Kidney tubule cell (primary cell): ENCODE measurements around the gene FCAMR.
A peak's percentile ranks its signal among the peaks of the same experiment; 100 is the strongest.

Experiments used
- DNase-seq: peaks from one replicate; pipeline ENCODE4 v3.0.0-alpha.2; 2018; ENCODE audit warnings: low spot score

Gene FCAMR

GRCh38 chr1:206998816-206999215 is 28.6 kb upstream of the FCAMR start:
- no peak for DNase-seq

- DNase-seq, result peak; percentile 74
Measured at GRCh38 chr1:206992790-206993189, 22.5 kb upstream of the FCAMR start.

GRCh38 chr1:206987873-206988272 is 17.6 kb upstream of the FCAMR start:
- DNase-seq, result no peak

DNA sequence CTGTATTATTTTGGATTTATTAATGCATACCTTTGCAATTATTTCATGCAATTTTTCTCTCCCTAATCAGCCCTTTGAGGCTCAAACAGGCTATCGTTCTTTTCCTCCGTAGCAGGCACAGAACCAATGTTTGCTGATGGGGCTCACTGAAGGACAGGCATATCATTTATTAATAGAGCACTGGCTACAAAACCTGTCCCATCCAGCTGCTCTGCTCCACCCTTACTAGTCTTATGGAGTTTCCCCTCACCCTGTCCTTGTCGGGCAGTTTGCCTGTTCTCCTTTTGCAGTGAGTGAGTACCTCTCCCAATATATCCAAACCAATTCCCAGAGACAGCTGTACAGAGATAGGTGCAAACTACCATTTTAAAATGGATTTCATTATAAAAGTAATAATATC is 16.6 kb upstream of the FCAMR start:
- no peak for DNase-seq

- DNase-seq, result no peak
Measured at GRCh38 chr1:206986402-206986801, 16.1 kb upstream of the FCAMR start.

DNA sequence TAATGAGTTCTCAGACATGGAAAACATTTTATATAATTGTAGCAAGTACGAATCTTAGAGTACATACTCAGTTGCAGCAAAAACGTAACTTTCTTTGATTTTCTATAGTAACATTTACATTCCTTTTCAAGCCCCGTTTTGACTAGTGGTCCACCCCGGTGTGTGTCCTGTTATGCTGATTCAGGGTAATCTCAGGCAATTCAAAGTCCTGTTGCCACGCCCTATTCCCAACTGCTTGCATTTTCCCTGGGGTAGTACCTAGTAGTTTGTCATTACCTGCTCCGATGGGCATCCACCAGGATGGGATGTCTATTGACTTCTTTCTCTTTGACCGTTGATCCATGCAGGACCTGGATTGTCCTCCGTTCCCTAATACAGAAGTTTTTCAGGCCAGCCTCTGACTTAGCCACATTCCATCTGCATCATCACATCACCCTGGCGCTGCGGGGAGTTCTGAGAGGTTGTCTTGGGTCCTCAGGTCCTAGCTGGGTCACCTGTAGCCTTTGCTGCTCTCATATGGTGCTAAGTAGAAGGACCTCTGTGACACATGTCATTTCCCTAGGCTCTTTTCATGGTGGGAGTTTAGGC is 15.0 kb upstream of the FCAMR start:
- DNase-seq, result peak; percentile 47

- DNase-seq, result peak; percentile 63
Measured at GRCh38 chr1:206982216-206982615, 12.0 kb upstream of the FCAMR start.

GRCh38 chr1:206979379-206980043 is 9.3 kb upstream of the FCAMR start:
- peak; percentile 58 for DNase-seq

GRCh38 chr1:206978259-206978658 is 8.0 kb upstream of the FCAMR start:
- no peak for DNase-seq

DNA sequence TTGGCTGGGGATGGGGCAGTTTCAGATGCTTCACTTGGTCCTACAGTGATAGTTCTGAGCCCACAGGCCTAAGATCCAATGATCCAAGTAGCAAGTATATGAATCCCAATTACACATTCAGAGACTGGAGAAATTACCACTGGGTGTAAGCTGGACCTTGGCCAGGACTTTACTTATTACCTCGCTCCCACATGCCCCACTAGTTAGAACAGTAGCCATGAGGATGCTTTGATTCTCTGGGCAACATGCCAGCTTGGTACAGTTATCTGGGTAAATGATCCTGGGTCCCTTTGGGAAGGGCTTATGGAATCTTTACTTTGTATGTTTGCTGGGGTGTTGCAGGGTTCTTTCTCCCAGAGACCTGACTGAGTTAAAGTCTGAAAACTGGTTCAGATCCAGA is 5.0 kb upstream of the FCAMR start:
- DNase-seq, result peak; percentile 67

- no peak for DNase-seq
Measured at GRCh38 chr1:206974140-206974539, 3.9 kb upstream of the FCAMR start.

GRCh38 chr1:206972728-206973127 is 2.5 kb upstream of the FCAMR start:
- no peak for DNase-seq

- no peak for DNase-seq
Measured at GRCh38 chr1:206971029-206971655, 882 bp upstream of the FCAMR start.

DNA sequence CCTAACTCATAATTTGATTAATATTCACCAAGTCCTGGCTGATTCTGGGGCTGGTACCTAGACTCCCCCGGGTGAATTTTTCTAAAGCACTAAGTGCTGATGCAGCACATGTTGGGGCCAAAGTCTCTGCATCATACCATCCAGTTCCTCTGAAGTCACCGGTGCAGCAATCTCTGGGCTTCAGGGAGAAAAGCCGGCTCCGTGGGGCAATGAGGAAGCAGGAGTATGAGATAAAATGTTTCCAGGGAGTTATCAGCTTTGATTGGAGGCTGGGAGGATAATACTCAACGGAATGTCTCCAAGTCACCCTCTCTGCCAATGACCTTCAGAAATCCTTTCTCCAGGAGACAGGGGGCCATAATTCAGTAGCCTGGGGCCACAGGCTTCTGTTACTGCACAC is 1.2 kb downstream of the FCAMR start:
- DNase-seq, result peak; percentile 39

- DNase-seq, result peak; percentile 69
Measured at GRCh38 chr1:206967096-206967849, 3.0 kb downstream of the FCAMR start.

DNA sequence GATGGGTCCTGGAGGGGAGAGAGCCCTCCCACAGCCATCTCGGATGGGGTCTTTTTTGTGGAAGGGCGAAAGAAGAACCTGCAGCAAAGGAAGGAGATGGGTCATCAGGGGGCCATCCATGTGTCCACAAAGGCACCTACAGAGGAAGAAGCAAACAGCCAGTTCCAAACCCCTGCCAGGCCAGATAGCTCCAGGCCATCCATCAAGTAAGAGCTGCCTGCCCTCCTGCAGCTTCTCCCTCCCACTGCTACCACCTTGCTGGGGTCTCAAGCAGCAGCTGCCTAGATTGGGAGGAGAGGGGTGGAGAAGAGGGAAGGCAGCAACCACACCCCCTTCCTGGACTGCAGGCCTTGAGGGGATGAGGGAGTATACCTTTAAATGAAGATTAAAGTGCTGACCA is 4.5 kb downstream of the FCAMR start:
- DNase-seq, result no peak

- no peak for DNase-seq
Measured at GRCh38 chr1:206963740-206964139, 6.5 kb downstream of the FCAMR start.

DNA sequence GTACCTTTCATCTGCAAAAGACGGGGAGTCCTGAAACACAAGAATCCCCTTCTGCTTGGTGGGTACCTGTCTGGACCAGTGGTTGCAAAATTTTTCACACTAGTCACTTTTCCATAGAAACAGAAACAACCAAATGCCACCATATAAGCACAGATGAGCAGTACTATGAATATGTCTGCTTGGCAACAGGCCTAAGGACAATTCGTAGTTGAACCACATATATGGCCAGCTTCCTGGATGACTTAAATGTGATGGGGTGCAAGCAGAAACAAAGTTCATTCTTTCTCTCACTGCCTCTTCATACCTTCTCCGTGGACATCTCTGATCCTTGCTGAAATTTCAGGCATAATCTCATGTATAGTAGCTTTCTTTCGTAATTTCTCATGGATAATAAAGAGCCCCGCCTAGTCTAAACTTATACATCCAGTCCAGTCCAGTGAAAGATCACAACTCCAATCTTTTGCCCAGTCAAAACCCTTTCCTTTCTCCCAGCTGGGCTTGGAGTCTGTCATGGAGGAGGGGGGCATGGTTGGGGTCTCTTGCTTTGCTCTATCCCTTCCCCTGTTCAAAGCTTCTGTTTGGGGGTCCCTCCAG is 7.0 kb downstream of the FCAMR start:
- no peak for DNase-seq

GRCh38 chr1:206962272-206962671 is 8.0 kb downstream of the FCAMR start:
- DNase-seq, result no peak

GRCh38 chr1:206961668-206962067 is 8.6 kb downstream of the FCAMR start:
- DNase-seq, result no peak

GRCh38 chr1:206960676-206961386 is 9.4 kb downstream of the FCAMR start:
- DNase-seq, result no peak

DNA sequence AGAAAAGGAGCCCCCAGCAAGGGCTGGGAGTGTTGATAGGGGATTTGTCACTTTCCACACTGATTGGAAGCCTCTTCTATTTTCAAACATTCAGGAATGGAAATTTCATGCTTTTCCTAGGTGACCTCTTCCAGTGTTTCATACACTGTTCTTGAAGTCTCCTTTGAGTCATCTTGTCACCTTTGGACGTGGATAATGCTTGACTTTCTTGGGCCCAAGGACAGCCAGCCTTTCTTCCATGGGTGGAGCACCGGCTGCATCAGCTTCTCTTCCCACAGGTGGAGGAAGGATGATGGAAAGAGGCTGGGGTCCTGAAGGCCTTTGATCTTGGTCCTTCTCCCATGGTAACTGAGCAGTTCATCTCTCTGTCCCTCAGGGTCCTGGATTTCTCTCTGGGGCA is 12.1 kb downstream of the FCAMR start:
- no peak for DNase-seq
